SK-N-SH (cell line): Measurements from ENCODE around the gene MAN2B2. TPM values are rescaled to one million over a fixed set of nuclear protein-coding genes. Genes with fewer than 3 reads are reported as not detected.

ENCODE experiments used
- CTCF ChIA-PET: fragments of 300-600, 350-600 bp; formaldehyde crosslinking; extraction: SDS; loops from one replicate; lab custom pipeline; 2021; lab: Yijun Ruan, JAX
- POLR2A ChIA-PET: fragments of 350-600 bp; sonication (Branson Sonifier 250); formaldehyde crosslinking; extraction: SDS; loops from one replicate; lab custom pipeline; 2020; ENCODE audit warnings: antibody characterized with exemption, inconsistent platforms; lab: Yijun Ruan, JAX
- DNase-seq: peaks from one replicate; pipeline ENCODE4 v3.0.0; 2012
- H2AFZ ChIP-seq: fragments of 200-600 bp; sonication (generic); 2 replicates; pipeline ENCODE4 v1.8.1; 2016; ENCODE audit warnings: antibody characterized with exemption, mild to moderate bottlenecking, low read depth
- H3F3A ChIP-seq: fragments of 200-600 bp; sonication (generic); replicated peaks from 2 replicates; pipeline ENCODE3; 2016; ENCODE audit warnings: antibody characterized with exemption, mild to moderate bottlenecking; ENCODE audit not compliant: insufficient read depth
- H3K27ac ChIP-seq, 2 experiments: fragments of 200-500 bp in 1 of 2; fragments of 200-600 bp in 1 of 2; sonication (Bioruptor generic) in 1 of 2; sonication (generic), shearing (Covaris generic) in 1 of 2; 2 replicates each; pipeline versions ENCODE4 v1.5.1 to v1.6.1; 2014 to 2016; ENCODE audit warnings: low read depth in 2 of 2, inconsistent platforms in 1 of 2, low read length in 1 of 2, mild to moderate bottlenecking in 1 of 2, mixed read lengths in 1 of 2
- H3K27me3 ChIP-seq: fragments of 200-600 bp; sonication (generic), shearing (Covaris generic); 2 replicates; pipeline ENCODE4 v1.6.1; 2016; ENCODE audit warnings: mixed run types; ENCODE audit not compliant: insufficient read depth
- H3K36me3 ChIP-seq, 2 experiments: fragments of 200-500 bp in 1 of 2; fragments of 200-600 bp in 1 of 2; sonication (Bioruptor generic) in 1 of 2; sonication (generic) in 1 of 2; replicated peaks in 1 of 2; 2 replicates each; pipeline versions ENCODE3 to v1.5.1; 2014 to 2016; ENCODE audit warnings: low read length in 1 of 2, mild to moderate bottlenecking in 1 of 2; ENCODE audit not compliant: insufficient read depth in 2 of 2, control insufficient read depth in 1 of 2
- H3K4me1 ChIP-seq, 2 experiments: fragments of 200-500 bp in 1 of 2; fragments of 200-600 bp in 1 of 2; sonication (Bioruptor generic) in 1 of 2; sonication (generic), shearing (Covaris generic) in 1 of 2; 2 replicates each; pipeline versions ENCODE4 v1.5.1 to v1.6.1; 2014 to 2016; ENCODE audit warnings: low read depth in 1 of 2, low read length in 1 of 2, mixed run types in 1 of 2; ENCODE audit not compliant: insufficient read depth in 2 of 2, control insufficient read depth in 1 of 2
- H3K4me2 ChIP-seq: fragments of 200-600 bp; sonication (generic), shearing (Covaris generic); 2 replicates; pipeline ENCODE4 v1.6.1; 2017; ENCODE audit warnings: mixed run types
- H3K4me3 ChIP-seq, 2 experiments: fragments of 200-500 bp in 1 of 2; fragments of 200-600 bp in 1 of 2; sonication (Bioruptor generic) in 1 of 2; sonication (generic), shearing (Covaris generic) in 1 of 2; 2 replicates each; pipeline versions ENCODE4 v1.5.1 to v1.8.1; 2014 to 2016; ENCODE audit warnings: low read depth in 2 of 2, inconsistent platforms in 1 of 2, low read length in 1 of 2, mild to moderate bottlenecking in 1 of 2, mixed read lengths in 1 of 2, moderate library complexity in 1 of 2
- H3K79me2 ChIP-seq: fragments of 200-600 bp; sonication (generic); 2 replicates; pipeline ENCODE4 v1.8.1; 2017; ENCODE audit warnings: mild to moderate bottlenecking; ENCODE audit not compliant: insufficient read depth
- H3K9ac ChIP-seq: fragments of 200-600 bp; sonication (generic); 2 replicates; pipeline ENCODE4 v1.6.1; 2017; ENCODE audit warnings: mixed run types
- H3K9me2 ChIP-seq: fragments of 200-600 bp; sonication (generic); 2 replicates; pipeline ENCODE4 v1.6.1; 2017; ENCODE audit warnings: mixed run types
- H3K9me3 ChIP-seq: fragments of 200-600 bp; sonication (generic); 2 replicates; pipeline ENCODE4 v1.6.1; 2017; ENCODE audit warnings: mixed run types, mild to moderate bottlenecking, moderate library complexity
- H4K20me1 ChIP-seq: fragments of 200-600 bp; sonication (generic); 2 replicates; pipeline ENCODE4 v1.6.1; 2017; ENCODE audit warnings: mild to moderate bottlenecking, mixed run types; ENCODE audit not compliant: insufficient read depth
- CHD2 ChIP-seq: fragments of 150-350 bp; IDR thresholded peaks from 2 replicates; pipeline ENCODE4 v1.6.1; 2018; ENCODE audit warnings: low read length; ENCODE audit not compliant: partially characterized antibody
- EP300 ChIP-seq, 2 experiments: IDR thresholded peaks; 2 replicates each; pipeline versions ENCODE4 v1.4.0 to v1.6.1; 2012; ENCODE audit warnings: borderline replicate concordance in 1 of 2, low read depth in 1 of 2, low read length in 1 of 2
- EZH2phosphoT487 ChIP-seq: fragments of 200-600 bp; sonication (generic); IDR thresholded peaks from 2 replicates; pipeline ENCODE4 v1.6.1; 2017; ENCODE audit warnings: low read depth, mixed run types, mild to moderate bottlenecking, antibody characterized with exemption, moderate library complexity, borderline replicate concordance
- FOSL2 ChIP-seq: IDR thresholded peaks from 2 replicates; pipeline ENCODE4 v1.4.0; 2012; ENCODE audit warnings: low read depth, mild to moderate bottlenecking, moderate library complexity, borderline replicate concordance
- FOXJ3 ChIP-seq: sonication (generic); formaldehyde crosslinking; IDR thresholded peaks from 2 replicates; pipeline ENCODE4 v1.5.1; 2020; ENCODE audit warnings: mild to moderate bottlenecking, missing genetic modification reagents
- FOXM1 ChIP-seq: IDR thresholded peaks from 2 replicates; pipeline ENCODE4 v1.4.0; 2012; ENCODE audit warnings: low read depth, mild to moderate bottlenecking
- GABPA ChIP-seq: IDR thresholded peaks from 2 replicates; pipeline ENCODE4 v1.4.0; 2012; ENCODE audit warnings: low read depth, mild to moderate bottlenecking
- IRF3 ChIP-seq: fragments of 150-350 bp; IDR thresholded peaks from 2 replicates; pipeline ENCODE4 v1.6.1; 2016; ENCODE audit warnings: mild to moderate bottlenecking, low read depth, low read length
- JUND ChIP-seq: IDR thresholded peaks from 2 replicates; pipeline ENCODE4 v1.4.0; 2012
- NFIC ChIP-seq: IDR thresholded peaks from 2 replicates; pipeline ENCODE4 v1.4.0; 2012; ENCODE audit warnings: borderline replicate concordance
- NRF1 ChIP-seq: IDR thresholded peaks from 2 replicates; pipeline ENCODE4 v1.6.1; 2012; ENCODE audit warnings: low read depth, mild to moderate bottlenecking, low read length
- RCOR1 ChIP-seq: fragments of 150-350 bp; IDR thresholded peaks from 2 replicates; pipeline ENCODE4 v1.6.1; 2017; ENCODE audit warnings: antibody characterized with exemption, low read length
- RXRA ChIP-seq: IDR thresholded peaks from 2 replicates; pipeline ENCODE4 v1.4.0; 2012; ENCODE audit warnings: low read depth, mild to moderate bottlenecking, borderline replicate concordance
- TCF12 ChIP-seq: IDR thresholded peaks from 2 replicates; pipeline ENCODE4 v1.4.0; 2012
- TEAD4 ChIP-seq: IDR thresholded peaks from 2 replicates; pipeline ENCODE4 v1.4.0; 2012; ENCODE audit warnings: mild to moderate bottlenecking, borderline replicate concordance; ENCODE audit not compliant: insufficient read depth
- YY1 ChIP-seq: IDR thresholded peaks from 2 replicates; pipeline ENCODE4 v1.4.0; 2012; ENCODE audit warnings: low read depth, mild to moderate bottlenecking
- WGBS: methylation state at CpG from one replicate; pipeline ENCODE4 v1.1.6; 2017; ENCODE audit warnings: low lambda C conversion rate; 5-methylcytosine and 5-hydroxymethylcytosine counted together
- polyA plus RNA-seq, 3 experiments: library from polyadenylated mRNA; depleted of rRNA; stranded (reverse); fragments of >200 nt; gene quantifications; 2 replicates each; pipeline ENCODE4 v1.2.3, GENCODE V29; 2012
- TF ChIP-seq, protein P1 (sequence below): fragments of 200-600 bp; sonication (generic); IDR thresholded peaks from 2 replicates; pipeline ENCODE4 v1.6.1; 2017; ENCODE audit warnings: antibody characterized with exemption, mild to moderate bottlenecking, moderate library complexity
- TF ChIP-seq, protein P2 (sequence below): IDR thresholded peaks from 2 replicates; pipeline ENCODE4; 2012
- TF ChIP-seq, protein P3 (sequence below): fragments of 150-350 bp; IDR thresholded peaks from 2 replicates; pipeline ENCODE4 v1.6.1; 2017; ENCODE audit warnings: antibody characterized with exemption, low read length, low read depth, borderline replicate concordance

MAN2B2 gene
- polyA plus RNA-seq, 1 of the 3 experiments (the other 2 are of a cell fraction): 24.9 TPM

DNA sequence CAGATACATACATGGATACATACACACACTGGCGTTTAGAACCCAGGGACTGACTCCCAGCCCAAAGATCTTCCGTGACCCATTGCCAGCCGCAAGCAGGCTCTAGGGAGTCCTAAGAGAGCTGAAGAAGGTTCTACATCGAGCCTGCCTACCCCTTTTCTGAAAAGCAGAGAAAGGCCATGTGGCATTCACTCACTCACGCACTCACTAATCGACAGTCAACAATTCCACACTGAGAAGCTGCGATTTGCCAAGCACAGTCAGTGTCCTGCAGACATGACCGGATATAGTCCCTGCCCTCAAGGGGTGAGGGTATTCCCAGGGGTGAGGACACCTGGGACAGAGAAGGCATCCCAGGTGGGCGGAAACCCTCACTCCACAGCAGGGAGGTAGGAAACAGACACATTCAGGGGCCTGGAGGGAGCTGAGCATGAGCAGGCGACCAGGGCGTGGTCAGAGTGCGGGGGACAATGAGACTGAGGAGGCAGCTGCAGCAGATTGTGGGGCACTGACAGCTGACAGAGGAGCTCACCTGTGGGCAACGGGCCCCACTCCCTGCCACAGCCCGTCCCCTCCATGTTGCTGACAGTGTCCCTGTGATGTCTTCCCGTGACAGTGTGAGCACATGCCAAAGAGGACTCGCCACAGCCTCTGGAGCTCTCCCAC lies 13.2 kb upstream of the MAN2B2 start:
- no peak overlapping the region for H2AFZ ChIP-seq
- H3K27ac ChIP-seq: no peak overlapping the region
- no peak overlapping the region for H3K9ac ChIP-seq
- H3K4me2 ChIP-seq: no peak overlapping the region
- peaks cover 0 to 5% of the 10 kb centered on the region in 2 experiments; a peak in 1 of 4 replicates for H3K4me1 ChIP-seq
- POLR2A ChIA-PET: no interaction called here
- H4K20me1 ChIP-seq: no peaks in the 10 kb centered on the region
- no peak for DNase-seq
- H3F3A ChIP-seq: no peaks in the 10 kb centered on the region
- H3K9me3 ChIP-seq: no peaks in the 10 kb centered on the region
- peaks cover 44% of the 10 kb centered on the region for H3K27me3 ChIP-seq
- CTCF ChIA-PET: interaction anchor here (0.9 to 10.3 kb wide), 5 partner anchors 13 to 311 kb away, joined by 3 to 87 read pairs (median 4); no protein-coding TSS in a partner anchor
- TF ChIP-seq RCOR1 (no peak), NFIC (no peak), CHD2 (no peak), JUND (no peak), RXRA (no peak), TCF12 (no peak), YY1 (no peak), FOXM1 (no peak), TEAD4 (no peak), EP300 (IDR thresholded peaks at IDR 0.05; ENCODE audit: borderline replicate concordance in 1 of 2, low read depth in 1 of 2, low read length in 1 of 2) (no peak), FOXJ3 (CRISPR knock-in tag) (no peak), IRF3 (no peak), GABPA (no peak), FOSL2 (no peak), NRF1 (no peak), EZH2phosphoT487 (no peak)
- TF ChIP-seq, protein P1, sequence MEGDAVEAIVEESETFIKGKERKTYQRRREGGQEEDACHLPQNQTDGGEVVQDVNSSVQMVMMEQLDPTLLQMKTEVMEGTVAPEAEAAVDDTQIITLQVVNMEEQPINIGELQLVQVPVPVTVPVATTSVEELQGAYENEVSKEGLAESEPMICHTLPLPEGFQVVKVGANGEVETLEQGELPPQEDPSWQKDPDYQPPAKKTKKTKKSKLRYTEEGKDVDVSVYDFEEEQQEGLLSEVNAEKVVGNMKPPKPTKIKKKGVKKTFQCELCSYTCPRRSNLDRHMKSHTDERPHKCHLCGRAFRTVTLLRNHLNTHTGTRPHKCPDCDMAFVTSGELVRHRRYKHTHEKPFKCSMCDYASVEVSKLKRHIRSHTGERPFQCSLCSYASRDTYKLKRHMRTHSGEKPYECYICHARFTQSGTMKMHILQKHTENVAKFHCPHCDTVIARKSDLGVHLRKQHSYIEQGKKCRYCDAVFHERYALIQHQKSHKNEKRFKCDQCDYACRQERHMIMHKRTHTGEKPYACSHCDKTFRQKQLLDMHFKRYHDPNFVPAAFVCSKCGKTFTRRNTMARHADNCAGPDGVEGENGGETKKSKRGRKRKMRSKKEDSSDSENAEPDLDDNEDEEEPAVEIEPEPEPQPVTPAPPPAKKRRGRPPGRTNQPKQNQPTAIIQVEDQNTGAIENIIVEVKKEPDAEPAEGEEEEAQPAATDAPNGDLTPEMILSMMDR: no peak
- TF ChIP-seq, protein P2, sequence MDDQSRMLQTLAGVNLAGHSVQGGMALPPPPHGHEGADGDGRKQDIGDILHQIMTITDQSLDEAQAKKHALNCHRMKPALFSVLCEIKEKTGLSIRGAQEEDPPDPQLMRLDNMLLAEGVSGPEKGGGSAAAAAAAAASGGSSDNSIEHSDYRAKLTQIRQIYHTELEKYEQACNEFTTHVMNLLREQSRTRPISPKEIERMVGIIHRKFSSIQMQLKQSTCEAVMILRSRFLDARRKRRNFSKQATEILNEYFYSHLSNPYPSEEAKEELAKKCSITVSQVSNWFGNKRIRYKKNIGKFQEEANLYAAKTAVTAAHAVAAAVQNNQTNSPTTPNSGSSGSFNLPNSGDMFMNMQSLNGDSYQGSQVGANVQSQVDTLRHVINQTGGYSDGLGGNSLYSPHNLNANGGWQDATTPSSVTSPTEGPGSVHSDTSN: no peak
- TF ChIP-seq, protein P3, sequence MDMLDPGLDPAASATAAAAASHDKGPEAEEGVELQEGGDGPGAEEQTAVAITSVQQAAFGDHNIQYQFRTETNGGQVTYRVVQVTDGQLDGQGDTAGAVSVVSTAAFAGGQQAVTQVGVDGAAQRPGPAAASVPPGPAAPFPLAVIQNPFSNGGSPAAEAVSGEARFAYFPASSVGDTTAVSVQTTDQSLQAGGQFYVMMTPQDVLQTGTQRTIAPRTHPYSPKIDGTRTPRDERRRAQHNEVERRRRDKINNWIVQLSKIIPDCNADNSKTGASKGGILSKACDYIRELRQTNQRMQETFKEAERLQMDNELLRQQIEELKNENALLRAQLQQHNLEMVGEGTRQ: no peak
- no peaks in the 10 kb centered on the region for H3K36me3 ChIP-seq
- no peaks in the 10 kb centered on the region for H3K79me2 ChIP-seq
- WGBS: 64% methylated on average over 14 of the region's 16 CpGs
- no peaks in the 10 kb centered on the region for H3K9me2 ChIP-seq
- no peak overlapping the region for H3K4me3 ChIP-seq
